IMR-90 (cell line): ENCODE results near the gene FCRL2. TPM values are rescaled to one million over a fixed set of nuclear protein-coding genes. Genes with fewer than 3 reads are reported as not detected.

Source experiments
- ATAC-seq: fragments of 200-7000 bp; cut with Tn5 transposase; 2 replicates; pipeline ENCODE4 v1.9.1; 2020; ENCODE audit warnings: low read depth, mild to moderate bottlenecking, moderate library complexity
- BruUV-seq: library from RNA; stranded (reverse); fragments of 400-500 nt; replicated peaks from 2 replicates; lab custom pipeline; 2021; lab: Mats Ljungman, UMichigan
- CTCF ChIA-PET: fragments of 300-600 bp; formaldehyde crosslinking; extraction: SDS; loops from one replicate; lab custom pipeline; 2021; ENCODE audit warnings: antibody characterized with exemption; lab: Yijun Ruan, JAX
- POLR2A ChIA-PET: fragments of 300-600 bp; sonication (Branson Sonifier 250); formaldehyde crosslinking; loops from one replicate; lab custom pipeline; 2022; ENCODE audit warnings: antibody characterized with exemption; ENCODE audit not compliant: unreplicated experiment; lab: Charles Lee
- DNase-seq: peaks from one replicate; pipeline ENCODE4 v3.0.0; 2013
- H2AFZ ChIP-seq: replicated peaks from 2 replicates; pipeline ENCODE3; 2013; ENCODE audit warnings: low read length, mild to moderate bottlenecking; ENCODE audit not compliant: poor library complexity
- H2AK5ac ChIP-seq: 2 replicates; pipeline ENCODE4 v1.6.1; 2013; ENCODE audit warnings: low read depth, low read length, inconsistent platforms
- H2AK9ac ChIP-seq: replicated peaks from 2 replicates; pipeline ENCODE3; 2013; ENCODE audit warnings: mild to moderate bottlenecking, low read depth, low read length, moderate library complexity; ENCODE audit not compliant: poor library complexity
- H2BK120ac ChIP-seq: 2 replicates; pipeline ENCODE4 v1.6.1; 2013; ENCODE audit warnings: low read depth, low read length, inconsistent platforms
- H2BK15ac ChIP-seq: 3 replicates; pipeline ENCODE4 v1.6.1; 2013; ENCODE audit warnings: low read depth, low read length, inconsistent platforms
- H2BK20ac ChIP-seq: 2 replicates; pipeline ENCODE4 v1.6.1; 2013; ENCODE audit warnings: low read depth, mild to moderate bottlenecking, inconsistent platforms, low read length, moderate library complexity
- H2BK5ac ChIP-seq: 2 replicates; pipeline ENCODE4 v1.6.1; 2013; ENCODE audit warnings: mild to moderate bottlenecking, low read depth, low read length, inconsistent platforms; ENCODE audit not compliant: poor library complexity, severe bottlenecking
- H3K14ac ChIP-seq: replicated peaks from 2 replicates; pipeline ENCODE4 v1.6.1; 2013; ENCODE audit warnings: low read depth, low read length, inconsistent platforms
- H3K18ac ChIP-seq: 2 replicates; pipeline ENCODE4 v1.6.1; 2013; ENCODE audit warnings: low read depth, low read length, control low read depth
- H3K23ac ChIP-seq: 2 replicates; pipeline ENCODE4 v1.6.1; 2013; ENCODE audit warnings: low read depth, low read length, inconsistent platforms
- H3K27ac ChIP-seq: 2 replicates; pipeline ENCODE4 v1.5.1; 2013; ENCODE audit warnings: mild to moderate bottlenecking, control low read depth, low read length; ENCODE audit not compliant: insufficient read depth
- H3K27me3 ChIP-seq: 2 replicates; pipeline ENCODE4 v1.6.1; 2013; ENCODE audit warnings: low read length; ENCODE audit not compliant: control insufficient read depth, insufficient read depth
- H3K36me3 ChIP-seq: 2 replicates; pipeline ENCODE4 v1.6.1; 2013; ENCODE audit warnings: low read length, mixed read lengths; ENCODE audit not compliant: control insufficient read depth, insufficient read depth
- H3K4ac ChIP-seq: 2 replicates; pipeline ENCODE4 v1.6.1; 2013; ENCODE audit warnings: low read depth, low read length, inconsistent platforms
- H3K4me1 ChIP-seq: 2 replicates; pipeline ENCODE4 v1.6.1; 2013; ENCODE audit warnings: low read length, mixed read lengths; ENCODE audit not compliant: control insufficient read depth, insufficient read depth
- H3K4me2 ChIP-seq: 2 replicates; pipeline ENCODE4 v1.6.1; 2013; ENCODE audit warnings: low read depth, mild to moderate bottlenecking, control low read depth, low read length, moderate library complexity
- H3K4me3 ChIP-seq: 2 replicates; pipeline ENCODE4 v1.5.1; 2013; ENCODE audit warnings: low read depth, mild to moderate bottlenecking, control low read depth, low read length, moderate library complexity; ENCODE audit not compliant: insufficient read depth
- H3K56ac ChIP-seq: 2 replicates; pipeline ENCODE4 v1.6.1; 2013; ENCODE audit warnings: low read length, inconsistent platforms; ENCODE audit not compliant: insufficient read depth; ENCODE audit errors: extremely low read depth
- H3K79me1 ChIP-seq, 2 experiments: 2 replicates each; pipeline ENCODE4 v1.6.1; 2013; ENCODE audit warnings: low read length in 2 of 2, inconsistent platforms in 1 of 2, low read depth in 1 of 2
- H3K9ac ChIP-seq: 2 replicates; pipeline ENCODE4 v1.6.1; 2013; ENCODE audit warnings: low read depth, low read length, control low read depth
- H3K9me1 ChIP-seq: 2 replicates; pipeline ENCODE4 v1.6.1; 2013; ENCODE audit warnings: low read length, inconsistent platforms; ENCODE audit not compliant: insufficient read depth
- H3K9me3 ChIP-seq: 2 replicates; pipeline ENCODE4 v1.6.1; 2013; ENCODE audit warnings: low read length; ENCODE audit not compliant: control insufficient read depth, insufficient read depth
- H4K20me1 ChIP-seq: 2 replicates; pipeline ENCODE4 v1.6.1; 2013; ENCODE audit warnings: low read length, inconsistent platforms; ENCODE audit not compliant: insufficient read depth
- H4K5ac ChIP-seq: 2 replicates; pipeline ENCODE4 v1.6.1; 2013; ENCODE audit warnings: mild to moderate bottlenecking, low read depth, low read length, control low read depth
- H4K8ac ChIP-seq, 2 experiments: 2 replicates each; pipeline ENCODE4 v1.6.1; 2013; ENCODE audit warnings: low read depth in 2 of 2, low read length in 2 of 2, control low read depth in 1 of 2, inconsistent platforms in 1 of 2
- H4K91ac ChIP-seq: 2 replicates; pipeline ENCODE4 v1.6.1; 2013; ENCODE audit warnings: low read depth, low read length, inconsistent platforms; ENCODE audit not compliant: insufficient read depth
- BHLHE40 ChIP-seq: fragments of 150-350 bp; IDR thresholded peaks from 2 replicates; pipeline ENCODE4 v1.6.1; 2016; ENCODE audit warnings: mild to moderate bottlenecking, low read depth, low read length
- CEBPB ChIP-seq: IDR thresholded peaks from 2 replicates; pipeline ENCODE4 v1.6.1; 2012; ENCODE audit warnings: low read depth, low read length, improper control_type of control experiment
- CHD1 ChIP-seq: IDR thresholded peaks from 2 replicates; pipeline ENCODE4 v1.6.1; 2012; ENCODE audit warnings: low read depth, low read length, improper control_type of control experiment
- CTCF ChIP-seq: conservative IDR thresholded peaks from 2 replicates; pipeline ENCODE4 v1.5.1; 2012; ENCODE audit warnings: mild to moderate bottlenecking, low read depth, low read length, improper control_type of control experiment
- ELK1 ChIP-seq: fragments of 150-350 bp; IDR thresholded peaks from 2 replicates; pipeline ENCODE4 v1.6.1; 2016; ENCODE audit warnings: low read depth, mild to moderate bottlenecking, low read length, moderate library complexity, borderline replicate concordance
- FOS ChIP-seq: fragments of 150-350 bp; IDR thresholded peaks from 2 replicates; pipeline ENCODE4 v1.6.1; 2016; ENCODE audit warnings: low read depth, low read length
- MAFK ChIP-seq: IDR thresholded peaks from 2 replicates; pipeline ENCODE4 v1.6.1; 2012; ENCODE audit warnings: low read depth, low read length, improper control_type of control experiment
- MAZ ChIP-seq: IDR thresholded peaks from 2 replicates; pipeline ENCODE4 v1.6.1; 2012; ENCODE audit warnings: low read depth, mild to moderate bottlenecking, low read length, improper control_type of control experiment, moderate library complexity, borderline replicate concordance
- MXI1 ChIP-seq: IDR thresholded peaks from 2 replicates; pipeline ENCODE4 v1.6.1; 2012; ENCODE audit warnings: low read depth, mild to moderate bottlenecking, low read length, moderate library complexity, borderline replicate concordance
- NFE2L2 ChIP-seq: fragments of 150-350 bp; IDR thresholded peaks from 2 replicates; pipeline ENCODE4 v1.6.1; 2016; ENCODE audit warnings: low read depth, mild to moderate bottlenecking, low read length
- POLR2A ChIP-seq: IDR thresholded peaks from 2 replicates; pipeline ENCODE4 v1.6.1; 2012; ENCODE audit warnings: mild to moderate bottlenecking, low read depth, low read length
- RAD21 ChIP-seq: IDR thresholded peaks from 2 replicates; pipeline ENCODE4 v1.6.1; 2012; ENCODE audit warnings: low read length, improper control_type of control experiment
- RCOR1 ChIP-seq: IDR thresholded peaks from 2 replicates; pipeline ENCODE4 v1.6.1; 2012; ENCODE audit warnings: mild to moderate bottlenecking, low read length, improper control_type of control experiment; ENCODE audit not compliant: insufficient replicate concordance
- RFX5 ChIP-seq: IDR thresholded peaks from 2 replicates; pipeline ENCODE4 v1.8.0; 2012; ENCODE audit warnings: low read depth, mild to moderate bottlenecking, low read length, moderate library complexity
- SMC3 ChIP-seq: fragments of 150-350 bp; IDR thresholded peaks from 2 replicates; pipeline ENCODE4 v1.6.1; 2016; ENCODE audit warnings: low read depth, mild to moderate bottlenecking, antibody characterized with exemption, low read length, moderate library complexity
- USF2 ChIP-seq: fragments of 150-350 bp; IDR thresholded peaks from 2 replicates; pipeline ENCODE4 v1.6.1; 2017; ENCODE audit warnings: mild to moderate bottlenecking, antibody characterized with exemption, low read length, low read depth
- WGBS, 2 experiments: methylation state at CpG; one replicate each; pipeline versions ENCODE4 v1.1.5 to v1.1.7; 2013; ENCODE audit warnings: missing lambda C conversion rate in 2 of 2; ENCODE audit not compliant: insufficient read length in 1 of 2; ENCODE audit errors: extremely low coverage in 2 of 2; 5-methylcytosine and 5-hydroxymethylcytosine counted together
- dilution Hi-C: fragments of 300-500 bp; cut with HindIII; formaldehyde crosslinking; loops from one replicate; pipeline ENCODE4 v1.14.3; 2018; ENCODE audit warnings: low sequenced_read_pairs; ENCODE audit not compliant: unreplicated experiment
- in situ Hi-C: fragments of 300-500 bp; cut with MboI; formaldehyde crosslinking; loops from 3 replicates; pipeline ENCODE4 v1.14.3; 2019; ENCODE audit warnings: low sequenced_read_pairs, inconsistent platforms, mixed read lengths
- intact Hi-C: fragments of 100-400 bp; cut with micrococcal nuclease; formaldehyde crosslinking; loops from 2 replicates; pipeline ENCODE4 v1.10.0; 2022
- polyA plus RNA-seq, 3 experiments: library from polyadenylated mRNA; depleted of rRNA; stranded (reverse); fragments of >200 nt; gene quantifications; 2 replicates each; pipeline ENCODE4 v1.2.3, GENCODE V29; 2012; ENCODE audit warnings: low replicate concordance in 1 of 3
- total RNA-seq: library from RNA; depleted of rRNA; stranded (reverse); fragments of >200 nt; gene quantifications from 2 replicates; pipeline ENCODE4 v1.2.3, GENCODE V29; 2012

The FCRL2 gene
- total and polyA plus RNA-seq, 2 of the 4 experiments (the other 2 are of a cell fraction): not detected

GRCh38 chr1:157734321-157734720, 42.6 kb downstream of the FCRL2 start:
- in situ Hi-C loops (no loop called here), dilution Hi-C loops (no loop called here), intact Hi-C loops (no loop called here)
- BruUV-seq: no TSS peak
- no peaks in the 10 kb centered on the region for H4K20me1 ChIP-seq
- no peak overlapping the region for H3K27ac ChIP-seq
- DNase-seq (no peak), ATAC-seq (no peak)
- no peak overlapping the region for H2AFZ ChIP-seq
- H4K5ac ChIP-seq: no peak overlapping the region
- H3K4ac ChIP-seq: no peak overlapping the region
- H3K4me3 ChIP-seq: no peak overlapping the region
- no peaks in the 10 kb centered on the region for H3K36me3 ChIP-seq
- H2AK5ac ChIP-seq: no peak overlapping the region
- no peaks in the 10 kb centered on the region for H3K9me1 ChIP-seq
- no peak overlapping the region for H2BK120ac ChIP-seq
- H4K91ac ChIP-seq: no peak overlapping the region
- no peak overlapping the region for H3K23ac ChIP-seq
- H3K18ac ChIP-seq: no peak overlapping the region
- H2BK5ac ChIP-seq: no peak overlapping the region
- H3K4me2 ChIP-seq: no peak overlapping the region
- no peak overlapping the region for H3K56ac ChIP-seq
- H3K4me1 ChIP-seq: no peaks in the 10 kb centered on the region
- ChIA-PET POLR2A (no interaction called here), CTCF (no interaction called here)
- H3K14ac ChIP-seq: no peak overlapping the region
- no peaks in the 10 kb centered on the region for H3K9me3 ChIP-seq
- no peak overlapping the region for H4K8ac ChIP-seq
- H3K9ac ChIP-seq: no peak overlapping the region
- H3K27me3 ChIP-seq: no peaks in the 10 kb centered on the region
- no peak overlapping the region for H2BK20ac ChIP-seq
- H3K79me1 ChIP-seq: no peaks in the 10 kb centered on the region
- H2BK15ac ChIP-seq: no peak overlapping the region
- TF ChIP-seq FOS (no peak), NFE2L2 (no peak), MAFK (no peak), RFX5 (no peak), RAD21 (no peak), MAZ (no peak), RCOR1 (no peak), SMC3 (no peak), USF2 (no peak), POLR2A (no peak), CTCF (no peak), ELK1 (no peak), BHLHE40 (no peak), MXI1 (no peak), CEBPB (no peak), CHD1 (no peak)
- no CpG with 5 or more reads among the region's 1 CpG for WGBS, 2 experiments
- H2AK9ac ChIP-seq: no peak overlapping the region
